ENCODE results near the gene SRSF6.
"Not testable (repeated sequence)": the region's sequence is repeated elsewhere in the genome, so short reads cannot be mapped to it uniquely, and the experiment has no call there.

SRSF6 gene

DNA sequence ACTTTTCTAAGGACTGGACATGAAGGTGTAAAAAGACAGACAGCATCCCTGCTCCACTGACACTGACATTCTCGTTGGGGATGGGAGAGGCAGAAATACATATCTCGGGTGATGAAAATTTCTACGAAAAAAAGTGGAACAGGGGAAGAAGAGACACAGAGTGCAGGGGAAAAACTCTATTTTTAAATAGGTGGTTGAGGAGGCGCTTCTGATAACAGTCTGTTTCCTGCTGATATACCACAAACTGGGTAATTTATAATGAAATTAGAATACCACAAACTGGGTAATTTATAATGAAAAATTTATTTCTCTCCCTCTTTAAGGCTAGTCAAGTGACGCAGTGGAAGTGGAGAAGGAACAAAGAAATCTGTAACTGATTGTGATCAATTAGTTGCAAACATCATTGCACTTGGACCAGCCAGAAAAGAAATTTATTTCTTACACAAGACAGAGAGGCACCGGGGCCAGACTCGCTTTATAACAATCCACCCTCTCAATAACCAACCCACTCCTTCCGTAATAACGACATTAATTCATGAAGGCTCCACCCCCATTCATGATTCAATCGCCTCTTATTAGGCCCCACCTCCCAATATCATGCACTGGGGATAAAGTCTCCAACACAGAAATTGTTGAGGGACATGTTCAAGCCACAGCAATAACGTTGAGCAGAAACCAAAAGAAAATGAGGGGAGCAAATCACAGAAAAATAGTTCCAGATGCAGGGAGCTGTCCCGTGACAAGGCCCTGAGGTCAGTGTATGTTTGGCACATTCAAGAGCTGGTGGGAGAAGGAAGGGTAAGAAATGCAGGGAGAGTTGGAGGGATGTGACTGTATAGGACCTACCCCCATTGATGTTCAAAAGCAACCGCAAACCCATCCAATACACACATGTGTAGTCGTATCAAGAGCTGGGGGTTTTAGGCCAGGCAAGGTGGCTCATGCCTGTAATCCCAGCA, 6.6 kb upstream of the SRSF6 start:
- DNase-seq: no peak

DNA sequence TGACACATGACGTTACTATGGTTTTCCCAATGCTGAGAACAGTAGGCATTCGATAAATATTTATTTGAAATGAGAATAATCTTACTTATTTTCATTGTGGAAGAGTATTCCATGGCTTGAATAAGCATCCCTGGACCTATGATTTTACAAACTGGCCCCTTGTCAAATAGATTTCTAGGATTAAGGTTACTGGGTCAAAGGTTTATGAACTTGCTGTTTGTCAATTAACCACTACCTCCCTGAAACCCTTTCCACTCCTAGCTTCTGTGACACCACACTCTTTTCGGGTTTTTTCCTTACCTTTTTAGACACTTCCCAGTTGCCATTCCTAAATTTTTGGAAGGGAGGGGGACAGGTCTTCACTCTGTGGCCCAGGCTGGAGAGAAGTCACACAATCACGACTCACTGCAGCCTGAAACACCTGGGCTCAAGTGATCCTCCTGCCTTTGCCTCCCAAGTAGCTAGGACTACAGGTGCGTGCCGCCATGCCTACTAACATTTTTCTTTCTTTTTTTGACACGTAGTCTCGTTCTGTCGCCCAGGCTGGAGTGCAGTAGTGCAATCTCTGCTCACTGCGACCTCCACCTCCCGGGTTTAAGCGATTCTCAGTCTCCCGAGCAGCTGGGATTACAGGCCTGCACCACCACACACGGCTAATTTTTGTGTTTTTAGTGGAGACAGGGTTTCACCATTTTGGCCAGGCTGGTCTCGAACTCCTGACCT, 5.1 kb upstream of the SRSF6 start:
- DNase-seq: no peak

DNA sequence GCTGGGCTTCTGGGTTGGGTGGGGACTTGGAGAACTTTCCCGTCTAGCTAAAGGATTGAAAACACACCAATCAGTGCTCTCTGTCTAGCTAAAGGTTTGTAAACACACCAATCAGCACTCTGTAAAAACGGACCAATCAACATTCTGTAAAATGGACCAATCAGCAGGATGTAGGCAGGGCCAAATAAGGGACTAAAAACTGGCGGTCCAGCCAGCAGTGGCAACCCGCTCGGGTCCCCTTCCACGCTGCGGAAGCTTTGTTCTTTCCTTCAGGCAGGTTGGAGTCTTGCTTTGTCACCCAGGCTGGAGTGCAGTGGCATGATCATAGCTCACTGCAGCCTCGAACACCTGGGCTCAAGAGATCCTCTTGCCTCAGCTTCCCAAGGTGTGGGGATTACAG, 1.4 kb upstream of the SRSF6 start:
- DNase-seq: not testable (repeated sequence)

DNA sequence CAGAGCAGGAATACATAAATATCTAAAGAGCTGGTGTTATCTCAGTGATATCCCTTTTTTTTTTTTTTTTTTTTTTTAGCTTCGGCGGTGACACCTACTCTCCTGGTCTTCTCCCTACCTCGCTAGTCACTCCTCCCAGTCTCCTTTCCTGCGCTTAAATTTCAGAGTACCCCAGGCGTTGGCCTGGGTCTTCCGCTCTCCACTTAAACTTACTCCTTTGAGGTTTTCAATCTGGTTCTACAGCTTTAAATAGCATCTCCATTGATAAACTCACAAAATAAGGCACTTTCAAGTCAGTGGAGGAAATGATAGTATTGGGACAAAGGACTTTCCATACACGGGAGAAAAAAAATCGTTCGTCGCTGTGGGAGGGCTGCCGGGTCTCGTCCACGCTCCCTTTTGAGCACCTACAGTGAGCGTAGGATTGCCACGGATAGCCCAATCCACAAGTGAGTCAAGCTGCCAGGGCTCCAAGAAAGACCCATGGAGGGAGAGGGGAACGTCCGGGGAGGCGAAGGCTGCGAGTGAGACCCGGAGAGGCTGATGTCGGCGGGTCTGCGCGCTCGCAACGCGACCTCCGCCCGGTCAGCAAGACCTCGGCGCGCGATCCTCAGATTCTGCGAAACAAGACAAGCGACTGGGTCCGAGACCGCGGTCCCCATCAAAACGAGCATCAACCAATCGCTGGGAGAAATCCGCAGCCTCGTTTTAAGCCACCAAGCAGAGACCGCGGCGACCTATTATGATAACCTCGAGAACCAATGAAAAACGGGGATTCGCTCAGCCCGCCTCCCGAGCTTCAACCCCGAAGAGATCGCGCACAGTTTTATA, 672 bp upstream of the SRSF6 start:
- DNase-seq: peak; percentile 89

DNA sequence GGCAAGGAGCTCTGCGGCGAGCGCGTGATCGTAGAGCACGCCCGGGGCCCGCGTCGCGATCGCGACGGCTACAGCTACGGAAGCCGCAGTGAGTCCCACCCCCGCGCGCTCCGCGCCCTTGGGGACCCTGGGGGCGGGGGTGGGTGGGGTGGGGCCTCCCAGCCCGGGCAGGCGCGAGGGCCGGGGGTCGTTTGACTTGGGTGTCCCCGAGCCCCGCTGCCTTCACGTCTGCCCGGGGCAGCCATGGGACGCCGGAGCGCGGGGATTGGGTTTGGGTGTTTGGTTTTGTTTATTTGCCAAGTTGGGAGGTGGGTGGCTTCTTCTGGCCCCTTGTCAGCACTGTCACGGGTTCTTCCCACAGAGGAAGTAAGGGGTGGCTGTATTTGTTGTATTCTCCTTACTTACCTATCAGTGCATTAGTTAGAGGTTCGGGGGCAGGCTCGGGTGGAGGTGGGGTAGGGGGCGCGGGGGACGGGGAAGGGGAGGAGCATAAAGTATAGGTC, 777 bp downstream of the SRSF6 start:
- peak; percentile 33 for DNase-seq

DNA sequence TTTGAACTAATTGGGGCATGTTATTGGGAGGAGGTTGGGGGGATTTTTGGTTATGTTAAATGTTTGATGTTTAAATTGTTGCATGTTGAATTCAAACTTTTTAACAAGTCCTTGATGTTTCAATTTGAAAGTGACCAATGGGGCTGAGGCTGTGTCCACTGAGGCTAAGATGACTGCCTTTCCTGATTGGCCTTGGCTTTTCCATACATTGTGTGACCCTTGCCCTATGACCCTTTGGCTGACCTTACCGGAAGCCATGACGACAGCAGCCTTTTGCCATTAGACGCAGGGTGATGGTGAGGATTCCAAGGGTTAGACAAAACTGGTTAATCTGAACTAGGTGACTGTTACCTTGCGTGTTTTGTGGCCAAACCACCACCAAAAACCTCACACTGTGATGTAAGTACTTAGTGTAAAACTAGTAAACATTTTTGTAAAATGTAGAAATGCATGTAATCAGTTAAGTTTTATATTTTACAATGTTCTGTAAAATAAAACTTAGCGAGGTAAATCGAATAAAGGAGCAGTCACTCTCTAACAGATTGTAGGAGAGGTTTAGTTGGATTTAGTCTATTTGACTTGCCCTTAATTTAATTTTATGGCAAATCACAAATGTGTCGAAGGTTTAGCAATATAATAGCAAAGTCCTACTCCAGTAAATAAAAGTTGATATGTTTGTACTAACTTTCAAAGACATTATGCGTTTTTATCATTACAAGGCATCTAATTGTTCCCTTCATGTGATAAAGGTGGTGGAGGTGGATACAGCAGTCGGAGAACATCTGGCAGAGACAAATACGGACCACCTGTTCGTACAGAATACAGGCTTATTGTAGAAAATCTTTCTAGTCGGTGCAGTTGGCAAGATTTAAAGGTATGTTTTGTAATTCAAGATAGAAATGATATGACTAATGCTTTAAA, 1.6 kb downstream of the SRSF6 start:
- DNase-seq: peak; percentile 24

DNA sequence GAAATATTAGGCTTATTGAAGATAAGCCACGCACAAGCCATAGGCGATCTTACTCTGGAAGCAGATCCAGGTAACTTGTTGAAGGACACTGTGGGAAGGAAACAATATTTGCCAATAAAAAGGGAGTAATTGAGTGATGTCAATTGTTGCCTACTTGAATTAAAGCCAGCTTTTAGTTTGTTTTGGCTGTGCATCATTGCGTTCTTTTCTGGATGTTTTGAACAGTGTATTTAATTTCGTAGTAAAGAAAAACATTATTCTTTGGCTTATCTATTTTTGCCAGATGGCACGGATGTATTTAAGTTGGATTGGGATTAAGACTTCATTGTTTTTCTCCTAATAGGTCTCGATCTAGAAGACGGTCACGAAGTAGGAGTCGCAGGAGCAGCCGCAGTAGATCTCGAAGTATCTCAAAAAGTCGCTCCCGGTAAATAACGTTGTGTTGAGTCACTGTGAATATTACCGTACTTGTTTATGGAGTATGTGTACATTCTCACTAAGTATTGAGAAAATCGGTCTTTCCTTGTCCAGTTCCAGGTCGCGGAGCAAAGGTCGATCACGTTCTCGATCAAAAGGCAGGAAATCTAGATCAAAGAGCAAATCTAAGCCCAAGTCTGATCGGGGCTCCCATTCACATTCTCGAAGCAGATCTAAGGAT, 2.6 kb downstream of the SRSF6 start:
- DNase-seq: no peak

DNA sequence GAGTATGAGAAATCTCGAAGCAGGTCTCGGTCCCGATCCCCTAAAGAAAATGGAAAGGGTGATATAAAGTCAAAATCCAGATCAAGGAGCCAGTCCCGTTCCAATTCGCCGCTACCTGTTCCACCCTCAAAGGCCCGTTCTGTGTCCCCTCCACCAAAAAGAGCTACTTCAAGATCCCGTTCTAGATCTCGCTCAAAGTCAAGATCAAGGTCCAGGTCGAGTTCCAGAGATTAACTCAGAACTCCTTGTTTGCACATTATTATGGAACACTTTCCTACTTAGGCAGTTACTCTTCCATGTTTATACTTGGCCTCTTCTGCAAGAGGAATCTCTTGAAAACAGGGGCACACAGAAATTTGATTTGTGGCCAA, 3.1 kb downstream of the SRSF6 start:
- DNase-seq: no peak

DNA sequence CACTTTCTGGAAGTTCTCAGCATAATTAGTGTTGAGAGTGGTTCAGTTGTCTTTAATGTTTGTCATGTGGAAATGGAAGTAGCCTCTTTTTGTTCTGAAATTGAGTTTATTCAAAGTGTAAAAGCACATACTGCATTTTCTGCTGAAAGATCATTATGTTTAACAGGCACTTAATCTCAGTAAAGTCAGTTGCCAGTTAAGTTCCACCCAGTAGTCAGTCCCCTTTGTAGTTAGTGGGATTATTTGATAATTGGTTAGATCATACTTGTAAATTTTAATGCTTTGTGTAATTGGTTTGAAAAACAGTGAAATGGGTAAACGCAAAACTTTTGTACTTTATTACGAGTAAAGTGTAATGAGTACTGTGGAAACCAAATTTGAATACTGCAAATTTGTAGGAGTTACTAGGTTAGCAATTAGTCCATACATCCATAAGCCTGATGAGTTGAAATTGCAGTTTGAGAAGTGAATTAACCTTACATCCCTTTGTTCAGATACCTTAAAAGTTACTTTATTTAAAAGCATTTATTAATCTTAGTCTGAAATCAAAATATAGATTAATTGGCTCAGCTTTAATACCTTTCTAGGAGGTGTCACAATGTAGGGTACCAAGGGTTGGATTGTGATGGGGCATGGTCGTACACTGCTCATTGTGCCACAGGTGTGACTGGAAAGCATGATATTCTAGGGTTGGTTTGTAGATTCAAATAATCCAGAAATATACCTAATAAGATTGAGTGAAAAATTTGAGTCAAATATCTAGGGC, 4.4 kb downstream of the SRSF6 start:
- DNase-seq: no peak

DNA sequence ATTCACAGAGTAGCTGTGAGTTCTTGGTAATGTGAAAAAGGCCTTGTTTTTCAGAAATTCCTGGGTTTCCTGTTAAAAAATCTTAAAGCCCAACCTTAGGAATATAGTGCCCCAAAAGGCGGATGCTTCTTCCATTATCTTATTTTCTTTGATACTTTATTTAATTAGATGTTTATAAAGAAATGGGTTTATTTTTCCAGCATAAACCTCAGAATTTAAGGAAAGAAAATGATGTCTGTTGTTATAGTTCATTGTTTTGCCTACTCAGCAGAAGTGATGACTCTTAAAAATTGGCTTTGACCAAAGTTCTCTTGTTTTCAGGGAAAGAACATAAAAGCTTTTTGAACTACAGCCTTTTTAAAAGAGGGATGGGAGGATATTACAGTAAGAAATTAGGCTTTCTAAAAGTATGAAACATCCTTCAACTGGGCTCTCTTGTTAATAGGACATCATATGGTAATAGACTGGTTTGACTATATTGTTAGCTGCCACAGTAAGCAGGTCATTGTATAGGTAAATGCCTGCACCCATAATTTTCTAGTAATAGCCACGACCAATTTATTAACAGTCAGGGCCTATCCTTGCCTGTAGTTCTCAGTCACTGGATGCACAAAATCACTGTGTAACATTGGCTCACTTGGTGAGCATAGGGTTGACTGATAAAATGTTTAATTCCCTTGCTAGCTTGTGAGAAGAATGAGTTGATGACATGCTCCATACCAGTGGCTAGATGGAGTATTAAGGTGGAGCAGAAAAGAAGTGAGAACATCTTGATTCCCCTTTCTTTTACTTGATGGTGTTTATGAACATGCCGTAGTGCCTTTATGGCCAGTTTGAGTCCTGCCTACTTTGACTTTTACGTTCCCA, 5.2 kb downstream of the SRSF6 start:
- no peak for DNase-seq

DNA sequence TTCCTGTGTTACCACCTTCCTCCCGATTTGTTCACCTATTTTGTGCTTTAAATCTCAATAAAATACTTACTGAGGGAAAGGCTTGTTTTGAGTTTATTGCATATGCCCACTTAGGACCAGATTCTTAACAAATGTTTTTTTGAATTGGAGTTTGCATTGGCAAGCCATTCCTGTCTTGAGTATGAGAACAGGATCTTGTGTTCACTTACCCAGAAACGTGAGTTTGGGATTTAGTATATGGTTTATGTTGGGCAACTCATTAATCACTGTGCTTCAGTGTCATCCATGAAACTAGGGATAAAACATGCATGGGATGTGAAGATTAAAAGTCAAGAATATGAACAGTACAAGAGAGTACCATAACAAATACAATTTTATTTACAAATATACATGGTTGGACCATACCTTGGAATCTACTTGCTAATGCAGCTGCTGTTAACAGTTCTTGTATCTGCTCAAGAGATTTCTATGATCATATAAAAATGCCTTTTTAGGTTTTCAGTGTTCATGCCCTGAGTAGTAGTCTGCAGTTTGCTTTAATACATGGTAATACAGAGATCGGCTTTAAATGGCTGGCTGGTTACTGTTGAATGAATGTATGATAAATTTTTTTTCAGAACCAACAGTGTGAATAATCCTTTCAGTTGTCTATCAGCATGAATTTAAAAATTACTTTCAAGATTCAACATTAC, 6.0 kb downstream of the SRSF6 start:
- DNase-seq: no peak

DNA sequence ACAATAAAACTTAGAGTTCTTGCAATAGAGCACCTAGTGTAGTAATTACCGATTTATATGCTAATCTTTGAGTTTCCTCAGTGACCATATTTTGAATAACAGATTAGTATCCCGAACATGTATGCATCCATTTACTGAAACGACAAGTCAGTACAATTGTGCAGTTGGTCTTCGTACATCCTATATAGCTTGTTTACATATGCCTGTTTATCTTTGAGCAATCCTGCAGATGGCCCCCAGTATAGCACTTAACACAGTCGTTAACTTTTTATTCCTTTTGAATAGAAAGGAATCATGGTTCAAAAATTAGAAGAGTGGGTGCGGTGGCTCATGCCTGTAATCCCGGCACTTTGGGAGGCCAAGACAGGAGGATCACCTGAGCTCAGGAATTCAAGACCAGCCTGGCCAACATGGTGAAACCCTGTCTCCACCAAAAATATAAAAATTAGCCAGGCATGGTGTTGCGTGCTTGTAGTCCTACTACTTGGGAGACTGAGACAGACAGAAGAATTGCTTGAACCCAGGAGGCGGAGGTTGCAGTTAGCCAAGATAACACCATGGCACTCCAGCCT, 6.6 kb downstream of the SRSF6 start:
- DNase-seq: no peak

DNA sequence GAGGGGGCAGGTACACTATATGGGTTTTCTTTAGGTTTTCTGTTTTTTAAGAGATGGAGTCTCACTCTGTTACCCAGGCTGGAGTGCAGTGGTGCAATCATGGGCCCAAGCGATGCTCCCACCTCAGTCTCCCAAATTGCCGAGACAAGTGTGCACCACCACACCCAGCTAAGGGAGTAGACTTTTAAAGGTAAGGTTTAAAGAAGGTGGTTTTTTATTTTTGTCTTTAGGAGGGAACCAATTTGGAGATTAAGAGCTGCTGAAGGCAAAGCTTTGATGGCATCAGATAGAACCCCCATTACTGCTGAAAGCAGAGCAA, 7.9 kb downstream of the SRSF6 start:
- DNase-seq: no peak

DNA sequence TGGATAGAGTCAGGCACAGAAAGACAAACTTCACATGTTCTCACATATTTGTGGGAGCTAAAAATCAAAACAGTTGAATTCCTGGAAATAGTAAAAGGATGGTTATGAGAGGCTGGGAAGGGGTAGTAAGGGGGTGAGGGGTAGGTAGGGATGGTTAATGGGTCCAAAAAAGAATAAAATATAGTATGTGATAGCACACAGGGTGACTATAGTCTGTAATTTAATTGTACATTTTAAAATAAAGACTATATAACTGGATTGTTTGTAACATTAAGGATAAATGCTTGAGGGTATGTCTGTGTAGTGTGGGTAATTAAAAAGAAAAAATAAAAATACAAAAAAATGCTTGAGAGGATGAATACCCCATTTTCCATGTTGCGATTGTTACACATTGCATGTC, 9.9 kb downstream of the SRSF6 start:
- no peak for DNase-seq

DNA sequence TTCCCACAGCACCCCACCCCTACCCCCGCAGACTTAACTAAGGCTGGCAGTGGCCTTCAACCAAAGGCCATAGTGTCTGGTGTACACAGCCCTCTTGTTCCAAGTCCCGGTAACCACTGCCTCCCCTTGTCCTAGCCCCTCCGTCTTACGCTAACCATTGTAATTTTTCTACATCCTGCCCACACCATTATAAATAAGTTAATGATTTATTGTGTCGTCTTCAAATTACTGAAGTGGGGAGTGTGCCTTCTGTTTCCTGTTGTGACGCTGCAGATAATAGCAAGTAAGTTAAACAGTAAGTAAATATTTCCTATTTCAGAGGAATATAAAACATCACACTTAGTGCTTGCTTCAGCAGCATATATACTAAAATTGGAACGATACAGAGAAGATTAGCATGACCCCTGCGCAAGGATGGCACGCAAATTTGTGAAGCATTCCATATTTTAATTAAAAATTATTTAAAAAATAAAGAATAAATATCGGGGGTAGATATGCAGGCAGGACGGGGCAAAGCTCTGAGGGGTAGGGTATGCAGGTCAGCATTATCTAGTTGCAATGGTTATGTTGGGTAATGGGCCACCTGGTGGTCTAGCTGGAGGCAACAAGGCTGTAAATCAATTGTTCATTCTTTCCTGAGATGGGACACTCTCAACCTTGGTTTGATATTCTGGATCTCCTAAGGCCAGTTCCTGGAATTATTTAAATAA, 15.1 kb downstream of the SRSF6 start:
- DNase-seq: no peak

DNA sequence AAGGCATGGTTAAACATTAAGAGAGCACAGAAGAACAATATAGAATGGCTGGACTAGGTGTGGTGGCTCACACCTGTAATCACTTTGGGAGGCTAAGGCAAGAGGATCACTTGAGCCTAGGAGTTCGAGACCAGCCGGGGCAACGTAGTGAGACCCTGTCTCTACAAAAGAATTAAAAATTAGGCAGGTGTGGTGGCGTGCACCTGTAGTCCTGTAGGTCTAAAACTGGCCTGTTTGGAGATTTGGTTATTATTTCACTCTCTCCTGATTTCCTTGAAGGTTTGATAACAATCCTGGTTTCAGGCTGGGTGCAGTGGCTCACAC, 15.6 kb downstream of the SRSF6 start:
- no peak for DNase-seq

DNA sequence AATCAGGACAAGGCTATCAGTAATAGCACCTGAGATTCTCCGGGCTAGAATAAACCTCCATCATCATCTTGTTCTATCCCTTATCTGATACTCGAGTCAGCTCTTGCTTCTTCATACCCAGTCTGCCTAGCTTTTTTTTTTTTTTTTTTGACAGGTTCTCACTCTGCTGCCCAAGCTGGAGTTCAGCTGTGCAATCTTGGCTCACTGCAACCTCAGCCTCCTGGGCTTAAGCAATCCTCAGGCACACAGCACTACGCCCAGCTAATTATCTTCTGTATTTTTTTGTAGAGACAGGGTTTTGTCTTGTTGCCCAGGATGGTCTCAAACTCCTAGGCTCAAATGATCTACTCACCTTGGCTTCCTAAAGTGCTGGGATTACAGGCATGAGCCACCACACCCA, 19.5 kb downstream of the SRSF6 start:
- DNase-seq: no peak

DNA sequence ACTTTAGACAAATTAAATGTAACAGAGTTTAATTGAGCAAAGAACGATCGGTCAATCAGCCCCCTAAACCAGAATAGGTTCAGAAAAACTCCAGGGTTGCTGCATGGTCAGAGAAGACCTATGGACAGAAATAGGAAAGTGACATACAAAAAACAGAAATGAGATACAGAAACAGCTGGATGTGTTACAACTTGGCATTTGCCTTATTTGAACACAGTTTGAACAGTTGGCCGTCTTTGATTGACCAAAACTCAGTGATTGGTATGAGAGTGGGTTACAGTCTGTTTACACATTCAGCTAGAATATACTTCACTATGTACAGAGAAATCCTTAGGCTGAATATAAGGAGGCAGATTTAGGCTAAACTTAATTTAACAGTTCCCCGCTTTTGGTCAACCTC, 19.9 kb downstream of the SRSF6 start:
- DNase-seq: no peak
